IPS-18a (cell line): ENCODE measurements around the gene IPO9.

Experiments
- H3K27ac ChIP-seq: one replicate; pipeline ENCODE4 v1.5.1; 2013; ENCODE audit warnings: low read length
- H3K27me3 ChIP-seq: one replicate; pipeline ENCODE4 v1.6.1; 2013; ENCODE audit warnings: mild to moderate bottlenecking, low read length; ENCODE audit not compliant: control insufficient read depth, insufficient read depth
- H3K36me3 ChIP-seq: one replicate; pipeline ENCODE4 v1.6.1; 2013; ENCODE audit warnings: low read depth, low read length; ENCODE audit not compliant: control insufficient read depth
- H3K4me1 ChIP-seq: one replicate; pipeline ENCODE4 v1.6.1; 2013; ENCODE audit warnings: low read depth, low read length; ENCODE audit not compliant: control insufficient read depth
- H3K4me3 ChIP-seq: one replicate; pipeline ENCODE4 v1.5.1; 2013; ENCODE audit warnings: low read length
- H3K9ac ChIP-seq: one replicate; pipeline ENCODE4 v1.6.1; 2013; ENCODE audit warnings: mild to moderate bottlenecking, low read length, moderate library complexity
- H3K9me3 ChIP-seq: one replicate; pipeline ENCODE4 v1.6.1; 2013; ENCODE audit warnings: low read depth, low read length; ENCODE audit not compliant: control insufficient read depth

IPO9 gene

DNA sequence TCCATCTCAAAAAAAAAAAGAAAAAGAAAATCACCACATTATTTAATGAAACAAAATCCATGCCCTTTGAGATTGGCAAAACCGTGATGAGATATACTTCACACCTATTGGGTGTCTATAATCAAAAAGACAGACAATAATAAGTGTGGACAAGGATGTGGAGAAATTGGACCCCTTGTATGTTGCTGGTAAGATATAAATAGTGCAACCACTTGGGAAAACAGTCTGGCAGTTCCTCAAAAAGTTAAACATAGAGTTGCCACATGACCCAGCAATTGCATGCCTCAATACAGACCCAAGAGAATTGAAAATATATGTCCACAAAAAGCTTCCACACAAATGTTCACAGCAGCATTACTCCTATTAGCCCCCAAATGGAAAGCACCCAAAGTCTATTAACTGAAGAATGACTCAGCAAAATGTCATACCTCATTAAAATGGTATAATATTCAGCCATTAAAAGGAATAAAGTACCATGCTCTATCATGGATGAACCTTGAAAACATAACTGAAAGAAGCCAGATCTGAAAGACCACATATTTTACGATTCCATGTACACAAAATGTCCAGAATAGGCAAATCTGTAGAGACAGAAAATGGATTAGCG is 93.1 kb downstream of the IPO9 start:
- H3K4me3 ChIP-seq, result no peak overlapping the region
- H3K9me3 ChIP-seq, result no peaks in the 10 kb centered on the region
- H3K9ac ChIP-seq, result no peak overlapping the region
- H3K27ac ChIP-seq, result no peak overlapping the region
- no peaks in the 10 kb centered on the region for H3K4me1 ChIP-seq
- H3K27me3 ChIP-seq, result no peaks in the 10 kb centered on the region
- no peaks in the 10 kb centered on the region for H3K36me3 ChIP-seq

DNA sequence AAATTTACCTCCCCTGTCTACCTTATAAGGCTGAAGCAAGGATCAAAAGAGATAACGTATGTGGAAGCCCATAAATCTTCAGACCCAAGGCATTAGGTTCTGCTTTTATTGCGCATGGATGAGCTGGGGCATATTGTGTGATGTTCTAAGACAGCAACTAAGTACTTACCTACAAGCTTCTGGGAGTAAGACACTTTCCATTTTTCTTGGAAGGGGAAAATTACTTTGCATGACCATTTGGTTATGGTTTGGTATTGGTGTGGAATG is 96.3 kb downstream of the IPO9 start:
- Histone ChIP-seq H3K36me3 (no peaks in the 10 kb centered on the region), H3K27me3 (no peaks in the 10 kb centered on the region), H3K4me3 (no peak overlapping the region), H3K27ac (no peak overlapping the region), H3K9ac (no peak overlapping the region), H3K4me1 (no peaks in the 10 kb centered on the region), H3K9me3 (no peaks in the 10 kb centered on the region)

DNA sequence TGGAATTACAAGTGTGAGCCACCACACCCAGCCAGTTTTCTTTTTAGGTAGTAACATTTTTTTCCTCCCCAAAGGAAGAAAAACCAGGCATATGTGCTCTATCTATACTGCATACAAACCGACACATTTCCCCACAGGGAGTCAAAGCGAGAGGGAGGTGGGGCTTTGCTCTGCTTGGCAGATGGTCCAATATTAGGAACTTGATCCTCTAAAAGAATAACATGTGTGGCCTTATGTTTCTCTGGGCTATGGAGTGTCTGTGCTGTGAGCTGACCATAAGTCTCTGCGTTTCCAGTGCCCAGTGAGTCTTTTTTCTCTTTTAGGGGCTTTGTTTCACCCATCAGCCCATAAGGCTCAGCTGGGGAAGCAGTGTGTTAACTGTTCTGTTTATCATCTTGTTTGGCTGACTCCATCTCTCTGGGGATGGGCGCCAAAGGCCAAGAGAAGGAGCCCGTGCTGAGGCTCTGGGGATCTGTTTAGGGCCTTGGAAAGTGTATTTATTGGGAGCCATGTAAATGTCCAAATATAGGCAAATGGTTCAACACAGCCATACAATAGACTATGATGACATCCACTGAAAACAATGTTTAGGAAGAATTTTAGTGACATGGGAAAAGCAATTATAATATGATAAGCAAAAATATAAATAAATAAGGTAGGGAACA is 97.2 kb downstream of the IPO9 start:
- Histone ChIP-seq H3K4me3 (no peak overlapping the region), H3K27ac (no peak overlapping the region), H3K9me3 (no peaks in the 10 kb centered on the region), H3K36me3 (no peaks in the 10 kb centered on the region), H3K27me3 (no peaks in the 10 kb centered on the region), H3K4me1 (no peaks in the 10 kb centered on the region), H3K9ac (no peak overlapping the region)

DNA sequence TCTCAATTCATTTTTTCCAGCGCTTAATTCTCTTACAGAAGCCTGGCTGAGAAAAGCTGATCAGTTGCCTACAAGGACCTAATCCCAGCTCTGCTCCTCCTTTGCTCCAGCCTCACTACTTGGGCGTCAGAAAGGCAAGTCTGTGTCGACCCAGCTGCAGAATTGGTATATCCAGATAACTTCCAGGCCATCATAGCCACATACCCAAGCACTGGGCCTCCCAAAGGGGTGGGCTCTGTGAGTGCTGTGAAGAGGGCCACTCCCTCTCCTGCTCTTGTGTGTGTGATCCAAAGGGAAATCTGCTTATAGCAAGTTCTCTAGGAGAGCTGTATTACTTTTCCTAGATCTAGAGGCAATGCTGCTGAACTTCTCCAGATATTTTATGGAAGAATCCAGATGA is 99.3 kb downstream of the IPO9 start:
- H3K36me3 ChIP-seq, result no peaks in the 10 kb centered on the region
- H3K4me1 ChIP-seq, result no peaks in the 10 kb centered on the region
- H3K27ac ChIP-seq, result no peak overlapping the region
- no peaks in the 10 kb centered on the region for H3K27me3 ChIP-seq
- no peaks in the 10 kb centered on the region for H3K9me3 ChIP-seq
- no peak overlapping the region for H3K4me3 ChIP-seq
- no peak overlapping the region for H3K9ac ChIP-seq

DNA sequence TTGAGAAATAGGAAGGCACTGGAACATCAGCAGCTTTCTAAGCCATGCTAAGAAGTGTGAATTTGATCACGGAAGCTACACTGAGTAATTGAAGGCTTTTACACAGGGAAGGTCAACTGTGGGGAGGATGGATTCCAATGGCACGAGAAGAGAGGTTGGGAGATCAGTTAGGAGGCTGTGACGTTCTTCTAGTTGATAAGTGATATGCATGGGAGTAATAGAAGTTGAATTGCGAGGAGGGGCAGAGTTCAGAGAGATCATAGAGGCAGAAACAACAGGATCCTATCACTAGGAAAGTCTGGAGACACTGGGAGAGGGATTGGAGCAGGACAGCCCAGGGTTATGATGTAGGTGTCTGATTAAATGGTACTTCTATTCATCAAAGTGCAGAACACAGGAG is 101.2 kb downstream of the IPO9 start:
- Histone ChIP-seq H3K4me3 (no peak overlapping the region), H3K36me3 (no peaks in the 10 kb centered on the region), H3K9me3 (no peaks in the 10 kb centered on the region), H3K27me3 (no peaks in the 10 kb centered on the region), H3K9ac (no peak overlapping the region), H3K27ac (no peak overlapping the region), H3K4me1 (no peaks in the 10 kb centered on the region)

DNA sequence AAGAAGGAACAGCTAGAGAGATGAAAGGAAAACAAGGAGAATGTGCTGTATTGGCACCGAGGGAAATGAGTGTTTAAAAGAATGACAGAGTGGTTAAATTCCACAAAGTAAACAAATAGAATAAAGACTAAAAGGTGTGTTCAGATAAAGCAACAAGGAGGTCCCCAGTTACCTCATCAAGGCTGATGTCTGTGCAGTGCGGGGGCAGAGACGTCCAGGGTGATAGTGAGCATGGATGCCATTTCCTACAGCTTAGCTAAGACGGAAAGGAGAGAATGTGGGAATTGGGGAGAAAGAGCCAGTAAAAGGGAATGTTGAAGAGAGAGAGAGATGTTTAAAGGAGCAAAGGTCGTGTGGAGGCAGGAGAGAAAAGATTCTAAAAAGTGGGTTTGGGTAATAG is 101.8 kb downstream of the IPO9 start:
- H3K4me3 ChIP-seq, result no peak overlapping the region
- no peaks in the 10 kb centered on the region for H3K27me3 ChIP-seq
- no peaks in the 10 kb centered on the region for H3K36me3 ChIP-seq
- H3K27ac ChIP-seq, result no peak overlapping the region
- no peaks in the 10 kb centered on the region for H3K4me1 ChIP-seq
- H3K9ac ChIP-seq, result no peak overlapping the region
- H3K9me3 ChIP-seq, result no peaks in the 10 kb centered on the region
